ENCODE results near the gene U2SURP.

The U2SURP gene

DNA sequence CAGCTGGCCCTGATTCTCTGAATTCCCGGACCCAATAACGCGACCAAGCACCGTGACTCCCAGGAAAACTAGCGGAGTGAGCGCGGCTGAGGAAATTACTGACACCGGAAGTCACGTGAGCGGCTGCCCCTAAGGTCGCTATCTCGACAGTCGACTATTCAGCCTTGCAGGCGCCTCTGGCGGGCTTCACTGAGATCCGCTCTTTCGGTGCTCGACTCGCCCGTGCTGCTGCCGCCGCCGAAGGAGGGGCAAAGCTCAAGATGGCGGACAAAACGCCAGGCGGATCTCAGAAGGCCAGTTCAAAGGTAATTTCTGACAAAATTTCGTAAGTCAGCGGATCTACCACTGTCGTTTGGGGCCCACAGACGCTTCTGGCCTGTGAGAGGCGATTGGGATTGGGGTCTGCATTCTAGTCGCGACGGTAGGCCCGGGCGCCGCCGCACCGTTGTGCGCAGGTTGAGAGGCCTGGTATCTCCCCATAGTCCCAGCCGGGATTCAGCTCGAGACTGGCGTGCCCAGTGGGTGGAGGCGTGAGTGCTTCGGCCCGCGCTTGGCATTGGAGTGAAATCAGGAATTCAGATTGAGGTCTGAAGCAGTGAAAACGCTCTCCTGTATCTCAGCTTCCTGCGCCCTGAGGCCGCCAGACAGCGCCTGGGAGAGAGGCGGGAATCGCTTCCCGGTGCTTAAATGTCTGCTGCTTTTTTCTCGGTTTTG is at the start of gene U2SURP:
Gene U2SURP (plus strand): TSS at position 202 of the 714 bp plus-strand sequence. CDS start 59 bp downstream, at position 261.
- DNase-seq: peak; percentile 92

DNA sequence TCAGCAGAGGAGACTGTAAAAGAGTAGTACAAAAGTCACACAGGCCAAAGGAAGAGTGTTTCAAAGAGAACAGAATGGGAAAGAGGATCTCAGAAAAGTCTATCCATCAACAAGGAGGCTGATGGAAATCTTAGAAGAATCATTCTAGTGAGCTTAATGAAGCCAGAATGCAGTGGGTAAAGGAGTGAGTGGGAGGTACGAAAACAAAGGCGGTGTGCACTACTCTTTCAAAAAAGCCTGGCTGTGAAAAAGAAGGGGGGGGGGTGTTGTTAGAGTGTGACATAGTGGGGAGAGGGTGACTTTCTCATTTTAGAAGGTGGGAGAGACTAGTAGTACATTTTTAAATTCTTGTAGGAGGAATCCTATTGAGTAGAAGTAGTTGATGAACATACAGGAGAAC is 49.6 kb upstream of the U2SURP start:
- no peak for DNase-seq

DNA sequence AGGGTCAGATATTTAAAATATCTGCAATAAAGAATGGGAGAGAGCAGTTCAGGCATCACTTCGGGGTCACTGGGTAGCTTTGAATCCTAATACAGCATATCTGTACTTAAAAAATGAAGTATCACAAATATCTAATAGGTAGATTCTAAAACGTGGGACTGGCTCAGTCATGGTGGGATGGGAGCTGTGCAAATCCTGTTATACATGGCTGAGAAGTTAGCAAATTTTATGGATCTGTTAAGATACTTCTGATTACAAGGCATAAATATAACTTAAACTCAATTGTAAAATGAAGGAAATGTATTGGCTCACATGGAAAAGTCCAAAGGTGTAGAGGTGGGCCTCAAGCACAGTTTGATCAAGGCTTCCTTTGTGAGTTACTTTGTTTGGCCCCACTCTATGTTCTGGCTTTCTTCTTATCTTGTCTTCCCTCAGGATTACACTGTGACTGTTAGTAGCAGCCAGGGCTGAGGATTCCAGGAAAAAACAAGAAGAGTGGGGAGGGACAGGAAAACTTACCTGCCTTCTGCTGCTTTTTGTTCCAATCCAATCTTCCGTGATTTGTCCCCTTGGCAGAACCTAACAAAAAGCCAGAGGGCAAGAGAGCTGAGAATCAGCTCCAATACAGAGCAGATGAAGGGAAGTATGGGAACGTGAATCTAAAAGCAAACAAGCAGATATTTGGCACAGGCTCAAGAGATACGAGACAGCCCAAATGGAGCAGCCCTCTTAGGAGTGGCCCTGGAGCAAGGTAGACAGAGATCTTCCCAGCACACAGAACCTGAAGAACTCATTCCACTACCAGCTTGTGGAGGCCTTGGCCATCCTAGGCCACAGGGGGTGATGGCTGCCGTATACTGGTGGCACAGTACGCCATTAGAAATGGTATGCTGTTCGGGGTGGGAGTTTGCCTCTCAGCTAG is 48.8 kb upstream of the U2SURP start:
- DNase-seq: no peak

DNA sequence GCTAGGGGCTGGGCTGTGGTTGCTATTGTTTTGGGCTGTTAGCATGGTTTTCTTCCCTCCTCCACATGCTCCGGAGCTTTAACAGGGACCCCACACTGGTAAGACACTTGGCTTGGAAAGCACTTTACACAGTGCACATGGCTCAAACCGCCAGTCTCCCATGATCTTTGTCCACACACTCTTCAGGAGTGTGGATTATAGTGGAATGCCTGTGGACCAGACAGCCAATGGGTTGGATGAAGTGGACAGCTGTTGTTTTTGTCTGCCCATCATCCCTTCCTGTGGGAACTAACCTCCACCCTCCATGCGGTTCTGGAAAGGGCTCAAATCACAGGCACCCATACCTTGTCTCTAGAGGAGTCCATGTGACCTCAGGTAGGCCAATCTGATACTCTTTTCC is 47.9 kb upstream of the U2SURP start:
- DNase-seq: no peak

DNA sequence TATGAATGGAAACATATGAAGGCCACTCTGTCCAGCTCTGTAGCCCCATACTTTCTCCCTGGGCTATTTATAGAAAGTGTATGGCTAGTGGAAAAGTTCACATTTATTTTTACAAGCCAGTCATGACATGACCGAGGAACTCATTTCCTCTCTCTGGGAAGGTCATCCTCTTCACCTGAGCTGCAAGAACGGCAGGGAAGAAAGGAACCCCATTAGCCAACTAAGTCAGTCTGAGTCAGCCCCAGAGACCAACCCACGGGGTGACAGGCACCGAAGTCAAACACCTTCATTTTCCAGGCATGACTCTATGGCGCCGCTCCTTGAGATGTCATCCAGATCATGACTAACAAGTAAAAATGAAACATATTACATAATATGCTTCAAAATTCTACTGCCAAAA is 42.7 kb upstream of the U2SURP start:
- no peak for DNase-seq

DNA sequence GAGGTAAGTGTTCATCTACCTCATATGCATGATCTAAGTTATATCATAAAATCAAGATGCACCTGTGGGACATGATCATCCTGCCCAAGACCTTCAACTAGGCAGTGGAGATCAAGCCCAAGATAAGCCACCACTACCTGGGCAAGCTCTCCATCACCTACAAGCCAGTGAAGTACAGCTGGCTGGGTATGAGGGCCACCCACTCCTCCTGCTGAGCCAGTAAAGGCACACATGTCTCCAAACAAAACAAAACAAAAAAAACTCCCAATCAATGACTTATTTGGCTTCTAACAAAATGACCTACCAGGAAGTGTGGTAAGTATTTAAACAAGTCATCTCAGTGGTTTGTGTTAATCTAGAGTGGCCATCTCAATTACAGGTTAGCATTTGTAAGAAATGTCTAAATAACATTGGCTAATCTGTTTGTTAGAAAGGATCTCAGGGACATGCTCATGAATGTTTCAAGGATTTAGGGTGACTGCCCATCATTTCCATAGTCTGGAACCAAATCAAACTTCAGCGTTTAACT is 41.0 kb upstream of the U2SURP start:
- DNase-seq: no peak

DNA sequence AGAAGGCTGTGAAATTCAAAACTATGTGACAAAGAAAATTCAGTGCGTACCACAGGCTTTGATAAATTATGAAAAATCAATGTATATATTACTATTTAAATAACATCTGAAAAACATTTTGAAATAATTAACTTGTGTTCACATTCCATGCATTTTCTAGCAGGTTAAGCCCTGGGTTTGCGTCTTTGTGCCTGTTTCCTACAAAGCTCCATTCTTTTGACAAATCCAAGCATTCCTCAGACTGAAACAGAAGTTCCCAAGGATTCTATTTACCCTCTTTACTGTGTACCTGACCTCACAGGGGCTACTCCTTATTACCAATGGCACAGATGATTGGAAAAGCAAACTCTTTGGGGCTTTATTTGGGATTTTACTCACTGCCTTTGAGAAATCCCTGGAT is 39.8 kb upstream of the U2SURP start:
- no peak for DNase-seq

DNA sequence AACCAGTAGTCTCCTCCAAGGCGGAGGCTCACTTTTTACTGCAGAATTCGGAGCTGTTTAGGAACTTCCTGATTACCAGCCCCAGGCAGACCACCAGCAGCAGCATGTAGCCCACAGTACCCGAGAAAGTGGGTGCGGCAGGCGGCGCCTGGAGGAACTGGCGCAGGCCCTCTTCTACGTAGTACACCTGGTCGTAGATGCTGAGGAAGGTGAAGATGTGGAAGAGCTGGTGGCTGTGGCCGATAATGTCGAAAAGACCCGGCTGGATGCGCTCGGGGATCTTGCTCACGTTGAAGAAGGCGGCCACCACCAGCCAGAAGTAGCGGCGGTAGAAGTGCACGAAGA is 39.2 kb upstream of the U2SURP start:
- DNase-seq: no peak

DNA sequence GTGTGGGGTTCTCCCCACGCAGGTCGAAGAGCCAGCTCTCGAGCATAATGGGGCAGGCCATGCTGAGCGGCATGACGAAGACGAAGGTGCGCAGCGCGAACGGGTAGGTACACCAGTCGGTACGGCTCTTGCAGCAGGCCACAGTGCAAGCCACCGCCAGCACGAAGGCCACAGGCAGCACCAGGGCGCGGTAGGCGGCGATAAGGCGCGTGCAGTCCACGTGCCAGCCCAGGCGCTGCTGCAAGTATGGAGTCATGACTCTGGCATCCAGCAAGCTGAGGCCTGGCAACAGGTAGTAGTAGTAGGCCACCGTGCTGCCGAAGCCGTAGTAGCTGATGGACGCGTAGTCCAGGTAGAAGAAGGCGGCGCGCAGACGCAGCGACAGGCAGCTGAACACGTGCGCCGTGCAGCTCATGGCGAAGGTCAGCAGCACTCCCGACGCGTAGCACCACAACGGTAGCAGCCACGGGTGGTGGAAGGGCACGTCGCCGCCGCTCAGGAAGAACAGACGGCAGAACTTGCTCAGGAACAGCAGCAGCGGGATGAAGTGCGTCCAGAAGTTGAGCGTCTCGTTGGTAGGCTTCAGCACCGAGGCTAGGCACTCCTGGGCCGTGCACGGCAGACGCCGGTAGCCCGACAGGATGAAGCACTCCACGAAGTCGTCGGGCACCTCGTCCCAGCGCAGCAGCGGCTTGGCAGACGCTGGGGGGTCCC is 38.7 kb upstream of the U2SURP start:
- DNase-seq: no peak

DNA sequence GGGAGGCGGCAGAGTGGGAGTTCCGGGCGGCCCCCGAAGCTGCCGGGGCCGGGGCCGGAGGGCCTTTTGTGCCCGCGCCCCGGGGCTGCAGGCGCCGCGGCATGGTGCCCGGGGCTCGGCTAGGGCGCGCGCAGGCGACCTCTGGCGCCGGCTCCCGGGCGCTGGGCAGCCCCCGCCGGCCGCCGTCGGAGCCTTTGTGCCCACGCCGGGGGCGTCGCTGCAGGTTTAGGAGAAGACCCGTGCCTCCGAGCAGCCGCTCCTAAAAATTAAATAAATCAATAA is 38.2 kb upstream of the U2SURP start:
- DNase-seq: no peak

DNA sequence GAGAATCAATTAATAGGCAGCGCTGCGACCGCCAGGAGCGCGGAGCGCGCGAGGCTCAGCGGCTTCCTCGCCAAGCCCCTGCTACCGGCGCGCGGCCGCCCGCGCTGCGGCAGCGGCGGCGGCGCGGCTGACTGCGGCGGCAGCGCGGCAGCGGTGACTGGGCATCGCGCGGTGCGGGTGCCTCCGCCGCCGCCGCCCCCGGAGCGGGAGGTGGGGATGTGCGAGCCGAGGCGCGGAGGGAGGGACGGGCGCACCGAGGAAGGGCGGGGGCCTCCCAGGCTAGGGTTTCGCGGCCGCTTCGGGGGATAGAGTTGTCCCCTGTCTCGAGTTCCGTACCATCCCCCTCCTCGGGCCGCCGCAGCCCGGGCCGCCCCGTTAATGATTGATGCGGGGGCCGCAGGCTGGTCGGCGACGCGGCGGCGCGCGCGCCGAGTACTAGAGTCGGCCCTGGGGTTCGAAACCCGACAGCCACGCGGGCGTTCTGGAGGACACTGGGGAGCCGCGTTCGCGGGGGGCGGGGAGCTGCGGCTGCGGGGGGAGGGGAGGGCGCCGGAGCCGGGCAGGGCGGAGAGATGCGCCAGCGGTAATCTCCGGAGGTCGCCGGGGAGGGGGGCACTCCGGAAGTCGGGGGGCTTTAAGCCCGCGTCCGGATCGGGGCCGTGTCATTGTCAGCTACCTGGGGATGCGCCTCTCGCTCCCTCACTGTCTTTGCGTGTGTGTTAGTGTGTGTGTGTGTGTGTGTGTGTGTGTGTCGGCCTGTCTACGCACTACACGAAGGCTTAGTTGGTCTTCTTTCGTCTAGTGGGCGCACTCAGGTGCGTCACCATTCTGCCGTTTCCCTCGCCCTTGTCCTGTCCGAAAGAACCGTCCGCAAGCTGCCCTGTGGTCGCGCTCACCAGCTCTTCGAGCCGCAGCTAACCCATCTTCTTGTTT is 37.6 kb upstream of the U2SURP start, which contains the start of gene PAQR9:
Gene PAQR9 (minus strand): TSS at position 159 of the 933 bp plus-strand sequence. CDS start 338 bp downstream, outside the sequence.
- DNase-seq: no peak

DNA sequence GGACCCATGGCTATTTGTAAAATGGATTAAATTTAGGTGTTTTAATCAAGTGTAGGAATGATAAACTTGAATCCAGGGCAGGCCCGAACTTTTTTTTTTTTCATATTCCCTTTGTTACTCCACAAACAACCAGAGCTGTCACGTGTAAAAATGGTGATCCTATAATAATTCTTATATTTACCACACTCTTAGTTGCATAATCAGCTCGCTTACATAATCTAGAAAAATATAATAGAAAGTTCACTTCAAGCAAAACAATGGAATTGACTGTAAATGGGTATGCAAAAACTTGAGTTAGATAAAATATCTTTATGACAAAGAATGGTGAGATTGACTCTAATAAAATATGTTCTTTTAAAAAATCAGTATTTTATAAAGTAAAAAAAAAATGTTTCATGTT is 35.8 kb upstream of the U2SURP start:
- no peak for DNase-seq

DNA sequence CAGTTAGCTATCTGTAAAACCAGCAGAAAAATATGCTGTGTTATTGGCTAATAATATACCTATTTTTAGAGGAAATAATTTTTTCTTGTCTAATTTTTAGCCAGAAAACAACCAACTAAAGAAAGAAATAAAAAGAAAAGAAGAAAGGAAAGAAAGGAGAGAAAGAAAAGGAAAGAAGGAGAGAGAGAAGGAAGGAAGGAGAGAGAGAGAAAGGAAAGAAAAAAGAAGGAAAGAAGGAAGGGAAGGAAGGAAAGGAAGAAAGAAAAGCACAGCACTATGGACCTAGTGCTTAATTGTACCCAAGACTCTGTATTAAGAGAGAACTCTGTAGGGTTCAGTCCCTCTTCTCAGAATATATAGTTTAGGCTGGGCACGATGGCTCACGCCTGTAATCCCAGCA is 34.6 kb upstream of the U2SURP start:
- no peak for DNase-seq

DNA sequence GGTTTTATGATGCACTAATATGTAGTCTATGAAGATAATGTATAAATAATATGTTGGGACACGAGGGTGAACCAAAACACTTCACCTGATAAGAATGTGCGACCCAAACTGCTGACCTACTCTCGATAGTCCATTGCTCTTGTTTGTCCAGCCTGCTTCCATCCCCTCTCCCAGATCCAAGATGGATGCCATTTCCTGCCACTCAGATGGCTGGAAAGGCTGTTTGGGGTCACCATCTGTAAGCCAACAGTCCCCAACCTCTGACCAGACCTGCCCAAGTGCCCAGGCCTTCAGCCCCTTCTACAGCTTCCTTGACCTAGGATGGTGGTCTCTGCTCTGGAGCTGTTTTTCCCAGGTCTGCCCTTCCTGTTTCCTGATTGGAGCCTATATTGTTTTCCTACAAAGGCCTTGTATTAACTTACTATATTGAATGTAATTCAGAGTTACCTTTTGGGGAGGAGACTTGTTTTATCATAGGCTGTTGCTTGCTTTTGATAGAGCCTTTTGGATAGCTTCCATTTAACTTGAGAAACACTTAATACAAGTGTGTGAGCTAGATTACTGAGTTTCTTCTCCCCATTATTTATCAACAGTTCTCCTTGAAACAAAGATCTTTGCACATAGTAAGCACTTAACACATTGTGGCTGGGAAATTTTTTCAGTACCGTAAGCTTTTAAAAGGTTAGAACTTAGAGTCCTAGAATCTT is 32.9 kb upstream of the U2SURP start:
- DNase-seq: no peak

DNA sequence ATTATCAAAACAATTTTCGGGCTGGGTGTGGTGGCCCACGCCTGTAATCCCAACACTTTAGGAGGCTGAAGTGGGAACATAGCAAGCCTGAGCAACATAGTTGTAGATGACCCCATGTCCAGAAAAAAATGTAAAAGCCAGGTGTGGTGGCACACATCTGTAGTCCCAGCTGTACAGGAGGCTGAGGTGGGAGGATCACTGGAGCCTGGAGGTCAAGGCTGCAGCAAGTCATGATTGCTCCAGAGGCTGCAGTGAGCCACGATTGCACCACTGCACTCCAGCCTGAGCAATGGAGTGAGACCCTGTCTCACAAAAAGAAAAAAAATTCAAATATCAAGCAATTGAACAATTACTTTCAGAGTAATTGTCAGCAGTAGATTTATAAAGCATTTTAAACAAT is 29.9 kb upstream of the U2SURP start:
- no peak for DNase-seq

DNA sequence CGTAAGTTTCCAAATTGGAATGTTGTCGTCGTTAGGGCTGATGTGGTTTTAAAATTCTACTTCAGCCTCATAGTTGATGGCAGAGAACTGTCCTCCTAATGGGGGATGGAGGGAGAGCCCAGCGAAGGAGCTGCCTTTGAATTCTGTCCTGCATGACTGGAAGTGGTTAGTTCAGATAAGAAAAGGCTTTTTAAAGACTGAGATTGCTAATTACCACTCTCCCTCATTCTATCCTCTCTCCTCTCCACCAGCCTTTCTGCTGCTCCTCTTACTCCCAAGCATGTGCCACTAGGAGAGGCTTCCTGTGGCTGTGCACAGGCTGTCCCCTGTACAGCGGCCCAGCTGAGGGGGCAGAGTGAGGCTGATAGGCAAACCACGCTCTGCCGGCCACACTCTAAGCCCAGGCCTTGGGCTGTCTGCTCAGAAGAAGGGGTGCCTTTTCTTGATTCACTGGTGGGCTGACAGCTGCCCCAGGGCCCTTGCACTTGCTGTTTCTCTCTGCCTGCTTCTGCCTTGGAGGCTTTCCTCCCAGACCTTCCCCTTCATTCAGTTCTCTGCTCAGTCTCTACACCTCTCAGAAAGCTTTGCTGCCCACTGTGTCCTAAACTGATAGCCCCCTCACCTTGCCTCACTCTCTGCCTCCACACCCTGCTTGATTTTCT is 29.1 kb upstream of the U2SURP start:
- DNase-seq: no peak

DNA sequence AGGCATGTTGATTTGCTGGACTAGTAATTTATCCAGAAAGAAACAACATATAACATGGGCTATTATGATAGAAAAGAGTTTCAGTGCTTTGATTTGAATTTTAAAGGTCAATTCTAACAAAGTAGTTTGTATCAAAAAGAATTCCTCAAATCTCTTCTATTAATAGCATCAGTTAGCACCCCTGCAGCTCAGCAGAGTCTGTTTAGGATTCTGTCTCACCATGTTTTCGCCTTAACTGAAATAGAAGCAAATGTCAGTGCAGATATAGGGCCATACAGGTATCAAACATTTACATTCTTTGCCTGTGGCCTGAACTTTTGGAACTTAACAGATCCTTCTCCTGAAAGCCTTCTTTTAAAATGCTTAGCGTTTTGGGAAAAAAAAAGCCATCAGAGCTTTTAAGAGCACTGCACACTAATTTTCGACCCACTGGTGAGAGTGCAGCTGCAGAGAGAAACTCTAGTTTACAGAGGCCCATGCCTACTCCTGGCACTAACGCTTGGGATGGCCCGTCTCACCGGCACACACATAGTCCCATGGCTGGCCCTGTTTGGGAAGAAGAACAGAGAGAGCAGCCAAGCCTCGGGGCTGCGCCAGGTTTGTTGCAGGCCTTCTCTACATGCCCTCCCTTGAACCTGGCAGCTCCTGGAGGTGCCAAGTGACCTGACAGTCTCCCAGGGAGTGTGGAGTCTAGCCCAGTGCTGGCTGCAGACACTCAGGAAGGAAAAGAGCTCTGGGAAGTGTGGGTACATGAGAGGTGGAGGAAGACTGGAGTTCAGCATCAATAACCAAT is 28.0 kb upstream of the U2SURP start:
- DNase-seq: no peak

DNA sequence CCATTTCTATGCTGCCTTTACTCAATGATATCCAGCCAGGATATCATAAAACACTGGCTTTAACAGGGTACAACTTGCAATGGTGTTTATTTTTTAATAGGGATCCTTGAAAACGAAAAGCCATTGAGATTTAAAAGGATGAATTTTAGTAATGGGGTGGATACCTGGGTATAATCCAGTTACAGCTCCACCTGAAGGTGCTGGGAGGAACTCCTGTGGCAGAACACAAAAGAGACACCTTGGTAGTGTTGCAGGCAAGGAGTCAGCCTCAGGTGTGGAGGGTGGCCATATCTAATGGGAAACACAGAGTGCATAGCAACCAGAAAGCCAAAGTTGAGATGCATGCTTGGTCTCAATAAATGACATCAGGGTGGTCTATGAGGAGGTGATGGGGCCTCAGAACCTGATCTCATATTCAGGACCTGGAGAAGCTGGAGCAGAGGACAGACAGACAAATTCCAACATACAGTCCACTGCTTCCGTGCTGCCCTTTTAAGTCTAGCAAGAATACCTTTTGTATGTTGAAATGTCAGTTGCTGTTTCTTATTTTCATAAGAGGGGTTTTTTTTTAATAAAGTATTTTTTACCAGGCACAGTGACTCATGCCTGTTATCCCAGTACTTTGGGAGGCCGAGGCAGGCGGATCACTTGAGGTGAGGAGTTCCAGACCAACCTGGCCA is 25.9 kb upstream of the U2SURP start:
- DNase-seq: no peak

DNA sequence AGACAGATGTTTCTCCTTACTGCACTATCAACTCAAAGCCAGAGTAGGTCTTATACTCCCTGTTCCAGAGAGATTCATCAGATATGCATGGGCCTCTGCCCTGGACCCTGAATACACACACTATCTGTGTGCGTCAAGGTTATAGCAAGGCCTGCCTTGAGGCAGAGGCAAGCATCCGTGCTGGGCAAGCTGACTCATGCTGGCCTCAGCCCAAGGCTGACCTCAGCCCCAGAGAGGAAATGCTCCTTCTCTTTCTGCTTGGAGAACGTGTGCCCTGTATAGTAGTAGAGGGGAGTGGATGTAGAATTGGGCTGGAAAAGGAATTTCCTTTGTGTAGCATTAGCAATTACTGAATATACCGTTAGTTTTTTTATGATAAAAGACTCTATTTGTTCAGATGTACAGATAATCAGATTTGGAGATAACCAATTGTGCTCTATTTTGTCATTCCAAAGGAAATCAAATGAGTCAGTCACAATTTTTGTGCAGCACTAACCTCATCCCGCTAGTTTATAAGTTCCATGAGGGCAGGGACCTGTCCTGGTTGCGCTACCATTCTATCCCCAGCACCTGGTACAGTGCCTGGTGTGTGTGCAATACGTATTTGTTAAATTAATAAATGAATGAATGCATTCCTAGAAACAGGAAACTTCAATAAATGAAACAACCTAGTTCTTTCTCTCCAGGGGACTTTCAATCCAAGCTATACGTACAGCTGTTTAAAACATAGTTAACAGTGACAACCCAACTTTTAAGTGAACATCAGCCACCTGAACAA is 24.6 kb upstream of the U2SURP start:
- peak; percentile 9 for DNase-seq

Measured in CD4-positive, alpha-beta T cell treated with Interferon gamma for 1 hour (primary cell).